ENCODE results near the gene MMRN1. TPM values are rescaled to one million over a fixed set of nuclear protein-coding genes. Genes with fewer than 3 reads are reported as not detected.

MMRN1 gene
- total RNA-seq, 4 donors from 2014 or later = 70.9 to 266 (median 156) TPM

DNA sequence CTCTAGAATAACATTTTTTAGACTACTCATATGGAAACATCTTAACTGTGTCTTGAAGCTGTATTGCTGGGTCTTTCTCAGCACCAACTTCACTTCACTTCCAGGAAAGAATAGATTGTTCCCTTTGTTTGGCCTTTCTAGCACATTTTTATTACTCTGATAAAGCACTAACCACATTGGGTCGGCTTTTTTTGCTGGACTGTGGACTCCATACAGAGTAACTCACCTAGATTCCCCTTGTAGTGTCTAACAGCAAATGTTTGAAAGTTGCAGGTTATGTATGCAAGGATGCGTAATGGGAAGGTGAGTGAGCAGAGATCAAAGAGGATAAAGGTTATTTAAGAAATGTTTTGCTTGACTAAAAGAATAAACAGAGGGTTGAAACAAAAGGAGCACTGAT lies 101.2 kb downstream of the MMRN1 start:
- DNase-seq = no peak
- H3K27ac ChIP-seq = no peak overlapping the region
- TF ChIP-seq, protein P1, sequence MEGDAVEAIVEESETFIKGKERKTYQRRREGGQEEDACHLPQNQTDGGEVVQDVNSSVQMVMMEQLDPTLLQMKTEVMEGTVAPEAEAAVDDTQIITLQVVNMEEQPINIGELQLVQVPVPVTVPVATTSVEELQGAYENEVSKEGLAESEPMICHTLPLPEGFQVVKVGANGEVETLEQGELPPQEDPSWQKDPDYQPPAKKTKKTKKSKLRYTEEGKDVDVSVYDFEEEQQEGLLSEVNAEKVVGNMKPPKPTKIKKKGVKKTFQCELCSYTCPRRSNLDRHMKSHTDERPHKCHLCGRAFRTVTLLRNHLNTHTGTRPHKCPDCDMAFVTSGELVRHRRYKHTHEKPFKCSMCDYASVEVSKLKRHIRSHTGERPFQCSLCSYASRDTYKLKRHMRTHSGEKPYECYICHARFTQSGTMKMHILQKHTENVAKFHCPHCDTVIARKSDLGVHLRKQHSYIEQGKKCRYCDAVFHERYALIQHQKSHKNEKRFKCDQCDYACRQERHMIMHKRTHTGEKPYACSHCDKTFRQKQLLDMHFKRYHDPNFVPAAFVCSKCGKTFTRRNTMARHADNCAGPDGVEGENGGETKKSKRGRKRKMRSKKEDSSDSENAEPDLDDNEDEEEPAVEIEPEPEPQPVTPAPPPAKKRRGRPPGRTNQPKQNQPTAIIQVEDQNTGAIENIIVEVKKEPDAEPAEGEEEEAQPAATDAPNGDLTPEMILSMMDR (IDR thresholded peaks at IDR 0.05) = no peak
- no peak for TF ChIP-seq POLR2A (IDR thresholded peaks at IDR 0.05)
- no peak overlapping the region for H3K4me3 ChIP-seq
- intact Hi-C loops (cut with DNase I; ENCODE audit: low total_unique reads) = no loop called here
- H3K4me1 ChIP-seq = no peaks in the 10 kb centered on the region
- H3K36me3 ChIP-seq = no peaks in the 10 kb centered on the region
- no peaks in the 10 kb centered on the region for H3K27me3 ChIP-seq
- H3K9me3 ChIP-seq = no peaks in the 10 kb centered on the region

DNA sequence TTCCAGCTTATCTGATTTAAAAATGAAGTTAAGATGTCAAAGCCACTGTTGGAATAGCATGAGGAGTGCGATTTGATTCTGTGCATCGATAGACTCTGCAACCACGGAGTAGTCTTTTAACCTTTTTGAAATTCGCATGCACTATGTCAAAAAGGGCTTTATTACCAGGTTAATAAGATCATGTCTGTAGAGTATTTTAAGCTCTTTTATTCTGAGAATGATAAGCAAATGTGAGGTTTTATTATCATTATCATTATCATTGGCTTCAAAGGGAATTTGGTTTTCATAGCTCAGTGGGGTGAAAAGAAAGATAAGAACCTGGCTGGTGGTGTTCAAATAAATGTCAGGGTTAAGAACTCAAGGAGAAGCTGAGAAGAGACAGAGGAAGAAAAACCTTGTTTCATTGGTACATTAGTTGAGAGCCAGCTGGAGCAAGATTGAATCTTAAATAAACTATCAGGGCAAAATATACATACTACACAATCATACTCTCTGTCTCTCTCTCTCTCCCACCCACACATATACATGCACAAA lies 102.6 kb downstream of the MMRN1 start:
- H3K4me1 ChIP-seq = no peaks in the 10 kb centered on the region
- H3K36me3 ChIP-seq = no peaks in the 10 kb centered on the region
- no peak for TF ChIP-seq POLR2A (IDR thresholded peaks at IDR 0.05)
- TF ChIP-seq, protein P1 (IDR thresholded peaks at IDR 0.05) = no peak
- DNase-seq = no peak
- H3K27me3 ChIP-seq = no peaks in the 10 kb centered on the region
- intact Hi-C loops (cut with DNase I; ENCODE audit: low total_unique reads) = no loop called here
- H3K4me3 ChIP-seq = no peak overlapping the region
- no peaks in the 10 kb centered on the region for H3K9me3 ChIP-seq
- no peak overlapping the region for H3K27ac ChIP-seq

DNA sequence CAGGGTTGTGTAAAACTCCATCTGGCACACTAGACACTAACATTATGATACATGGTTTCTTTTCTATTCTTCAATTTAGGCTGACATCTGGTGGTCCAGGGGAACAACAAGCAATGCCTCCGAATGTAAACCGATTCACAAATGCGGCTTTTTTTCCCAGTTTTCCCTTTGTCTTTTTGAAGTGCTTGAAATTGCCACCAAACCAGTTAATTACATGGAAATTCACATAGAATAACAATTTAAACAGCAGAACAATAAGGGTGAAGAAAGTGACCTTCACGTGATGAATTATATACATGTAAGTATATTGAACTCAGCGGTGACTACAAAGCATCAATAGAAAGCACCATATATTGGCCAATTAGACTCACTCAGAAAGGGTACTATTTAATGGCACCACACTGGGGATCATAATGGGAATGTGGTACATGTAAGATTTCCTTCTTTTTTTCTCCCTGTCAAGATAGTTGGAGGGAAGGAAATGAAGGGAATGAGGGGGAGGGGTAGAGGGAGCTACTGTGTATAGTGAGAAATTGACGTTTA lies 103.9 kb downstream of the MMRN1 start:
- no peaks in the 10 kb centered on the region for H3K27me3 ChIP-seq
- no peak overlapping the region for H3K27ac ChIP-seq
- intact Hi-C loops (cut with DNase I; ENCODE audit: low total_unique reads) = no loop called here
- no peak for DNase-seq
- no peaks in the 10 kb centered on the region for H3K9me3 ChIP-seq
- H3K36me3 ChIP-seq = no peaks in the 10 kb centered on the region
- no peak overlapping the region for H3K4me3 ChIP-seq
- TF ChIP-seq, protein P1 (IDR thresholded peaks at IDR 0.05) = no peak
- no peak for TF ChIP-seq POLR2A (IDR thresholded peaks at IDR 0.05)
- no peaks in the 10 kb centered on the region for H3K4me1 ChIP-seq

DNA sequence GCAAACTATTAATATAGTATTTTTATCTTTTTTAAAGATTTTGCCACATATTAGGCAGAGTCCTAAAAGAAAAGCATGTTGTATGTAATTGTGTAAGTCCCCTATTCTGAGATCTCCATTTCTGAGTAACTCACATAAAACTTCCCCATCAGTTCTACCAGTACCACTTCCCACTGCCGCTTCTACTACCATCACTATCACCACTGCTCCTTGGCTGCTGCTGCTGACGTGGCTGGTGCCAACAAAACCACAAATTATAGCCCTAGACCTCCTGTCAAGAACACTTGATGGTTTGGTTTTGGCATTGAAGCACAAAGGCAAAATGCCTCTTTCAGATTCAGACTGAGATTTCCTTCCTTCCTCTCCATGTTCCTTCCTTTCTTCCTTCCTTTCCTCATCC lies 106.4 kb downstream of the MMRN1 start:
- intact Hi-C loops (cut with DNase I; ENCODE audit: low total_unique reads) = no loop called here
- no peak overlapping the region for H3K4me3 ChIP-seq
- no peak overlapping the region for H3K27ac ChIP-seq
- no peaks in the 10 kb centered on the region for H3K9me3 ChIP-seq
- TF ChIP-seq POLR2A (IDR thresholded peaks at IDR 0.05) = no peak
- TF ChIP-seq, protein P1 (IDR thresholded peaks at IDR 0.05) = no peak
- H3K4me1 ChIP-seq = no peaks in the 10 kb centered on the region
- no peaks in the 10 kb centered on the region for H3K27me3 ChIP-seq
- no peak for DNase-seq
- no peaks in the 10 kb centered on the region for H3K36me3 ChIP-seq

DNA sequence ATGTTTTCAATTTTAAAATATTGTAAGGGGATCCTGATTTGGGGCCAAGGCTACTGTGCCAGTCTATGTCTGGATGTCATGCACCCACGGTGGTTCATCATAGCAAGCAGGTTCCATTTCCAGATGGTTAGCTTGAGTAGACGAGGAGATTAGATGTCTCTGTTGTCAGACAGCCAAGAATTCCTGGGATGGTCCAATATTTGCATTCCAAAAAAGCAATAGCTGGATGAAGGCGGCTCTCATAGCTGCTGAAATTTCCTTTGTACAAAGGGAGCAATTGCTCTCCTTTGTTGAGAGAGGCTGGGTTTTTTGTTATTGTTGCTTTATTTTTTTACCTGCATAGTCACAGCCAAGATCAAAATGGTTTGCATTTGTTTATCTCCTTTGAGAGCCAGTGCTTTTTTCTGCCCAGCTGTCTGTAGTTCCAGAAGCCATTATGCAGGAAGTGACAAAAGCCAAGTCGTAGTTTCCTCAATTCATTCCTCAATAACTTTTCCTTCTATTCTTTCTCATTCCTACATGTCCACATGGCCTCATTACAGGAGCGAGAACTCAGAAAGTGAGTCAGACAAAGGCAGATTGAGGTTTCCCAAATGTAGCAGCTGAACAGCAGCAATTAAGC lies 107.9 kb downstream of the MMRN1 start:
- TF ChIP-seq, protein P1 (IDR thresholded peaks at IDR 0.05) = no peak
- no peak for TF ChIP-seq POLR2A (IDR thresholded peaks at IDR 0.05)
- intact Hi-C loops (cut with DNase I; ENCODE audit: low total_unique reads) = no loop called here
- DNase-seq = no peak
- Histone ChIP-seq H3K27ac (no peak overlapping the region), H3K27me3 (no peaks in the 10 kb centered on the region), H3K4me3 (no peak overlapping the region), H3K9me3 (no peaks in the 10 kb centered on the region), H3K36me3 (no peaks in the 10 kb centered on the region), H3K4me1 (no peaks in the 10 kb centered on the region)

Measured in uterus (tissue), 4 donors.